Stimulated activated CD4-positive, alpha-beta T cell treated with anti-CD3 and anti-CD28 coated beads, Interleukin-1b, Interleukin-23, amount 100 ng/mL, for 24 hours (primary cell): Measurements from ENCODE around the gene FN3K.

Source experiments
- DNase-seq, 4 experiments: peaks; one replicate each; pipeline ENCODE4 v3.0.0-alpha.2; 2020; ENCODE audit warnings: low read depth in 4 of 4, low spot score in 1 of 4

The FN3K gene

GRCh38 chr17:82734987-82735866, at the start of gene FN3K:
FN3K (plus strand) TSS chr17:82735615; CDS start chr17:82735637, 22 bp downstream.
- peak in 1 of 4 experiments; percentile 19 for DNase-seq

GRCh38 chr17:82686366-82687324, 48.8 kb upstream of the FN3K start:
- no peak for DNase-seq

- DNase-seq, result no peak
These were observed 48.0 kb upstream of the FN3K start for GRCh38 chr17:82687375-82687861.

- DNase-seq, result no peak
These were observed 47.5 kb upstream of the FN3K start for GRCh38 chr17:82687871-82688270.

- DNase-seq, result no peak
These were observed 46.3 kb upstream of the FN3K start for GRCh38 chr17:82689077-82689476.

GRCh38 chr17:82690786-82691489, 44.5 kb upstream of the FN3K start:
- DNase-seq, result no peak

GRCh38 chr17:82691714-82692113, 43.7 kb upstream of the FN3K start:
- no peak for DNase-seq

- no peak for DNase-seq
These were observed 43.1 kb upstream of the FN3K start for GRCh38 chr17:82692268-82692667.

- no peak for DNase-seq
These were observed 42.1 kb upstream of the FN3K start for GRCh38 chr17:82693168-82693867.

GRCh38 chr17:82694647-82695046, 40.8 kb upstream of the FN3K start:
- no peak for DNase-seq

GRCh38 chr17:82696259-82696658, 39.2 kb upstream of the FN3K start:
- no peak for DNase-seq

- DNase-seq, result no peak
These were observed 38.3 kb upstream of the FN3K start for GRCh38 chr17:82696916-82697807.

GRCh38 chr17:82697808-82698064, 37.7 kb upstream of the FN3K start:
- no peak for DNase-seq

GRCh38 chr17:82698065-82698973, 37.1 kb upstream of the FN3K start, which contains the start of gene RAB40B:
RAB40B (minus strand) TSS chr17:82698698; CDS start chr17:82698596, 102 bp downstream.
- DNase-seq, result peak; percentile 92 to 98 (median 96)

- DNase-seq, result no peak
These were observed 36.4 kb upstream of the FN3K start for GRCh38 chr17:82698974-82699442.

- no peak for DNase-seq
These were observed 35.9 kb upstream of the FN3K start for GRCh38 chr17:82699551-82699950.

- no peak for DNase-seq
These were observed 33.0 kb upstream of the FN3K start for GRCh38 chr17:82702231-82702927.
